GM21576 (cell line): ENCODE measurements around the gene VPS37B.

Experiments used
- ATAC-seq: cut with Tn5 transposase; IDR thresholded peaks from one replicate; pipeline ENCODE4 v1.9.1; 2021; ENCODE audit warnings: mild to moderate bottlenecking, moderate library complexity; ENCODE audit not compliant: unreplicated experiment

VPS37B gene

GRCh38 chr12:122855071-122855829, 40.7 kb downstream of the VPS37B start:
- ATAC-seq, result no peak

GRCh38 chr12:122854554-122854953, 41.4 kb downstream of the VPS37B start:
- no peak for ATAC-seq

DNA sequence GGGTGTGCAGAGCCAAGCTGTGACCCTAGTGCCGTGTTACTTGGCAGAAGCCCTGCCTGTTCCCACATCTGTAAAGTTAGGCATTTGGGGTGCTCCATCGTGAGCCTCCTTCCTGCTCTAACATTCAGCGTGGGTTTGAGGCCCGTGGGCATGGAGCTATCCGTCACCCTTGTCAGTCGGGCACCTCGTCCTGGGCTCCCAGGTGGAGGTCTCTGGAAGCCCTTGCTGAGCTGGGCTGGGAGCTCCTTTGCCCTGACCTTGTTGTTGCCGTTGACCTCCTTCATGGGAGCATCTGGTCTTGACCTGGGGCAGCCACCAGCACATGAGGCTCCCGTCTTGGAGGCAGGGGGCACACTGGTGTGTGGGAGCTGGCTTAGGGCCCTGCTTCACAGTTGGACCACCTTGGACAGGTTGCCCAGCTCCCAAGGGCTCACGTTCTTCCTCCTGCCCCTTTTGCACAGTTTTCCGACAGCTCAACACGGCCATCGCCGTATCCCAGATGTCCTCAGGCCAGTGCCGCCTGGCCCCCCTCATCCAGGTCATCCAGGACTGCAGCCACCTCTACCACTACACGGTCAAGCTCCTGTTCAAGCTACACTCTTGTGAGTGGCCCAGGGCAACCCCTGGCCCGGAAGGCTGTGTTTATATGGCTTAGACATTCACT, 42.2 kb downstream of the VPS37B start:
- no peak for ATAC-seq

DNA sequence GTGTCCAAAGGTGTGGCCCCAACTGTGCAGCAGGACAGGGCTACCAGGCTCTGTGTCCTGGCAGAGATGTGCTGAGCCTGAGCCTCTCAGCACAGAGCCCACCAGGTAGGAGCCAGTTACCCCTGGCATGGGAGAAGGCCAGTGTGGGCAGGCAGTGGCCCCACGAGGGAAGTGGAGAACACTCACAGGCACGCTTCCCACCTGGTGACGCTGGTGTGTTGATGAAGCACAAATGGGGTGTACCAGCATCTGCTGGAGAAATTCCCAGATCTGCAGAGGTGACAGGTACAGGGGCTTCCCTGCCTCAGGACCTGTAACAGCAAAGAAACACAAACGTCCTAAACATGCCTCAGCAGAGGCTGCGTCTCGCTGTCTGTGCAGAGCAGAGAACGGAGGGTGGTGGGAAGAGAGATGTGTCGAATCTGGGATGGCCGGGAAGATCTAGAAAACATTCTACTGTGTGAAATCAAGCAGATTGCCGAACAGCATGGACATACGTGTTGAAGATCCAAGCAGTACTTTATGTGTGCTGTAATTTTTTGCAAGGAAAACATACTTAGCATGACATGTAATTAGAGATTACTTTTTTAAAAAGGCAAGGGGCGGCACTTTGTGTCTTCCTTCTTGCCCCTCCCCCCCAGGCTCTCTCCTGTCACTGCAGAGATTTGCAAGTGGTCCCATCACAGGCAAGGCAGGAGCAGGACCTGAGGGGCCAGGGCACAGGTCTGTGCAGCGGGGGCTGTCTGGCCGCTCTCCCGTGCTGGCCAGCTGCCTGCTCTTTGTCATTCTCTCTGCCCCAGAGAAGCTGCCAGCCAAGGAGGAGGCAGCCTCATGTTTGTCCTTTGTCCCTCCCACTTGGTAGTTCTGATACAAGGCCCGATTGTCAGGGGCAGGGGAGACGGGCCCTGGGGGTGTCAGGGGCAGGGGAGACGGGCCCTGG, 43.3 kb downstream of the VPS37B start:
- no peak for ATAC-seq

GRCh38 chr12:122851820-122852219, 44.1 kb downstream of the VPS37B start:
- no peak for ATAC-seq

DNA sequence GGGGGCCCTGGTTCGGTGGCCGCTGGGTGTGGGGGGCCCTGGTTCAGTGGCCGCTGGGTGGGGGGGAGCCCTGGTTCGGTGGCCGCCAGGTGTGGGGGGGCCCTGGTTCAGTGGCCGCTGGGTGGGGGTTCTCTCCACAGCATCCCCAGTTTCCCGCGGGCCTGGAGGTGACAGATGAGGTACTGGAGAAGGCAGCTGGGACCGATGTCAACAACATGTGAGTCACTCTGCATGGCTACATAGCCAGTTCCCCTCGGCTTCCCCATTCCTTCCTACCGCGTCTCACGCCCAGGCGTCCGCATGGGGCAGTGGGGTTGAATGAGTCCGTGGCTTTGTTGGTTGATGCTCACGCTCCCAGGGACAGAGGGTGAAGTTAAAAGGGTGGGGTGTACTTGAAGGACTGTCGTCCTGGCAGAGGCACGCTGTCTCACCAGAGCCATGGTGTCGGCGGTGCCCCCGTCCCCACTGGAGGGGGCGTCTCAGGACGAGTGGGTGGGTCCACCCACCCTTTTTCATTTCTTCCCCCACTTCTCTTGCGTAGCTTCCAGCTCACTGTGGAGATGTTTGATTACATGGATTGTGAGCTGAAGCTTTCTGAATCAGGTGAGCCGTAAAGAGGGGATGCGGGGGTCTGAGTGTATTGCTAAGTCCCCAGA, 45.1 kb downstream of the VPS37B start:
- no peak for ATAC-seq

DNA sequence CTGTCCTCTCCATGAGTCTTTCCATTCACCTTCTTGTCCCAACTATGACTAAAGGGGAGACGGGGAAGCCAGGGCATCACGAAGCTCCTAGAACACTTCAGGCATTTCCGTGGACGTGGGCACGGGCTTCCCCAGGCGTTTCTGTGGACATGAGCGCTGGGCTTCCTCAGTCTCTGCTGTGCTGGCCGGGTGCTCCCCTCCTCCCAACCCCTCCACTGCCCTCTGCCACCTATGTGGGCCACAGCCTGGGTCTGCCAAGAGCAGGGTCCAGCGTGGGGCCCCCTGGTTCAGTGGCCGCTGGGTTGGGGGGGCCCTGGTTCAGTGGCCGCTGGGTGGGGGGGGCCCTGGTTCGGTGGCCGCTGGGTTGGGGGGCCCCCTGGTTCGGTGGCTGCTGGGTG, 45.9 kb downstream of the VPS37B start:
- ATAC-seq, result no peak

DNA sequence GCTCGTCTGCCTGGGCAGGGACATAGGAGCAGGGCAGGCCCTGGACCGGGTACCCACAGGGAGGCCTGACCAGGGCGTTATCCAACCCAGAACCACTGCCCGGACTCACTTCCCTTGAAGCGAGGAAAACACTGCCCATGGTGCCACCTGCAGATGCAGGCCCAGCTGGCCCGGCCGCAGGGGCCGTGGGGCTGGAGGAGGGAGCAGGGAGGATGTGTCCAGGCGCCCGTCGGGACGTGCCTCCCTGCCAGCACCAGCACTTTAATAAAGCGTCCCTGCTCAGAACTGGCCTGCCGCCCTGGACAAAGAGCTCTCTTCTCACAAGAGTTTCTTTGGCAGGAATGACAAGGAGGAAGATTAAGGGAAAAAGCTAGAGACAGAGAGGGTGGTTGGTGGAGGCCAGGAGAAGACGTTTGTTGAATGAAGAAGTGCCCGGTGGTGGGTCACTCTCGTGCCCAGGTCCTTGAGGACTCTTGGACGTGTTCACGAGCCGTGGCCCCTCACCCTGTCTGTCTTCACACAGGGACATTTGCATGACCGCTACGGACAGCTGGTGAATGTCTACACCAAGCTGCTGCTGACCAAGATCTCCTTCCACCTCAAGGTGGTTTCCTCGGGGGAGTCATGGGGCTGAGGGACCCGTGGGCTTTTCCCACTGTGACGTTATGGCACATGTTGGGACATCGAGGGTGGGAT, 46.4 kb downstream of the VPS37B start:
- no peak for ATAC-seq

- no peak for ATAC-seq
These were observed 47.2 kb downstream of the VPS37B start for GRCh38 chr12:122848471-122849351.

DNA sequence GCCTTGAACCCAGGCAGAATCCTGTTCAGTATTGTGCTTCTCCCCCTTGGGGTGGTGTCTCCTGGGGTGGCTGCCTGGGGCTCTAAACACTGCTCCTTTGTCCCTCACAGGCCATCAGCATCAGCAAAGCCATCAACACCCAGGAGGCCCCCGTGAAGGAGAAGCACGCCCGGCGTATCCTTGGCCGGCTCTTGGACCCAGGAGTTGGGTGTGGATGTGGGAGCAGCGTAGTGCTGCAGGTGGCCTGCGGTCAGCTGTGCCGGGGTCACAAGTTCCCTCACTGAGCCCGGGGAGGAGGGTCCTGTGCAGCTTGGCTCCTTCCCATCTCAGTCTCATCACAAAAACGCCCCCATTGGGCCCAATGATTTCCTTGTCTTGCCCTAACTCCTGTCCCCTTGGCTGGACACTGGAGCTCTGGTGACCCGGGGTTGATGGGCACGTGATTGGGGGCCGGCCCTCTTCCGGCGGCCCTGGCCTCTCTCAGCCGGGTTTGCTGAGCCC, 48.0 kb downstream of the VPS37B start:
- ATAC-seq, result no peak

- ATAC-seq, result no peak
These were observed 48.4 kb downstream of the VPS37B start for GRCh38 chr12:122847516-122847836.

GRCh38 chr12:122846622-122847515, 49.1 kb downstream of the VPS37B start:
- ATAC-seq, result no peak

DNA sequence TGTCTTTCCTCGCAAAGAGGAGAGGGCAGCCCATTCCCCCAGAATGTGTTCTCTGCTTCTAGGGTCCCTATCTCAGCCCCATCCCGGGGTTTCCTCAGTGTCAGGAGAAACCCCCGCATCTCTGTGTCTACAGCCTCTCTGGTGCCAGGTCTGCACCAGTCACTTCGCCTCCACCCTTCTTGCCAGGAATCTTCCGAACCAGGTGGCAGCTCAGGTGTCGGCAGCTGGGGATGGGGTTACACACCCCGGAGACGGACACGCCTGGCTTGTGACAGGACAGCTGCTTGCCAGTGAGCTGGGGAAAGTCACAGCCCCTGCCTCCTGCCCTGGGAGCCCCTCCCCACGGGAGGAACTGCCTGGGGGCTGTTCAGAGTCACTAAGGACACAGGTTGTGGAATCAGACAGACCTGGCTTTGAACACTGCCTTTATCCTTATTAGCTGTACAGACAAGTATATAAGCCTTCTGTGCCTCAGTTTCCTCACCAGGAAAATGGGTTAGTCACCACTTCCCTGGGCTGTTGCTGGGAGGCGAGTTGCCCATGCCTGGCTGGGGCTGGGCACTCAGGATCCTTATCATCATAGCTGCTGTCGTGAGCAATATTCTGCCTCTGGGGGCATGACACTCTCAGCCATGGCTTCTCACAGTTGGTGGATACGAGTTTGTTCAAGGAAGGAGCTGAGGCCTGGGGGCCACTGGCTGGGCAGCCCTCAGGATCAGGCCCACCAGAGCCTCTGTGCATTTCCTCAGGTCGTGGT, 49.9 kb downstream of the VPS37B start:
- no peak for ATAC-seq

DNA sequence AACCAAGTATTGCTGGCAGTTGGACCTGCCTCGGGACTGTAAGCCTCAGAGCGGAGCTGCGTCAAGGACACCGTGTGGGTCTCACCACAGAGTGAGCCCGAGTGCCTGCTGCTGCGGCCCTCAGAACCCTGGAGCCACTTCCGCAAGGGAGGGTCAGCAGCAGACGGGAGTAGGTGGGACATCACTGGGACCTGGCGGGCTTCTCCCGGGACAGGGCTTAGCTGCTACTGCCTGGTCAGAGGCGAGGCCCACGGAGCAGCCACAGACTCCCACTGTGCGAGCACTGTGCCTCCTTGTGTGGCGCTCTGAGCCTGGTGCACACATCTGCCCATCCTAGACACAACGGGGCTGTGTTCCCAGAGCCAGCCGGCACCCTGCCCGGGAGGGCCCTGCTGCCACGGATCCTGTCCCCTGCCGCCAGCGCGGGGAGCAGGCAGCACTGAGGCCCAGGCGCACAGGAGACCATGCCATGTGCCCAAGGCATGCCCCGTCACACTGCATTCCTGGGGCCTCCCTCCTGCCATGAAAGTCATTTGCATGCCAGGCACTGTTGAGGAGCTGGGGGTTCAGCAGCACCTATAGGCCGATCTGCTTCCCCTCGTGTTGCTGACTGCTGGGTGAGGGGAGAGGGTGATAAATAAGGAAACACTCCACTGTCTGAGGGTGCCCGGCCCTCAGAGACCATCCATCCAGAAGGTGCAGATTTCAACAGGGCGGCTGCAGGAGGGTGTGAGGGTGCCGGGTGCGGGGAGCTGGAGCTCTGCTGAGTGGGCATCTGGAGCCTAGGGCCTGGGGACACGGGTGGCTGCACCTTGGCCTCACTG, 50.7 kb downstream of the VPS37B start:
- ATAC-seq, result no peak

- ATAC-seq, result no peak
These were observed 51.5 kb downstream of the VPS37B start for GRCh38 chr12:122844366-122844971.

DNA sequence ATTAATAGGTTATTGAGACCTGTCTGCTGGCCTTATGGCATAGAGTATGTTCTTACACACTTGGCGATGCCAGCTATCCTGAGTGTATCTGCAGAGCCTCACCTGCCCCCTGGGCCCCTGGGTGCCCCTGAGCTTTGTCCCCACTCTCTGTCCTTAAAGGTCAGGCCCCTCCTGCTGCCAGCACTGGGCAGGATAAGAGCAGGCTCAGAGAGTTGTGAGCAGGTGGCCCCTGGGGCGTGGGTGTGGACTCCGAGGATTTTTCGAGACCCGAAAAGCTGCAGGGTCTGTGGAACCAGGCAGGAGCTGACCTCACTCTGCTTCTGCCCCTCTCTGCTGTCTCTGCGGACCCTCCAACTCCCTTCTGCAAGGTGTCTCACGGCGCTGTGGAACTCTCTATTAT, 52.5 kb downstream of the VPS37B start:
- no peak for ATAC-seq
